Adipose tissue (tissue), 3 donors: Measurements from ENCODE around the gene MYPOP. TPM values are rescaled to one million over a fixed set of nuclear protein-coding genes. Genes with fewer than 3 reads are reported as not detected.

Experiments used
- H3K27ac ChIP-seq: one replicate; pipeline ENCODE4 v1.5.1; 2013; ENCODE audit warnings: low read depth, low read length
- WGBS, 3 donors: extraction: QIAGEN DNeasy Blood & Tissue Kit; methylation state at CpG; one replicate each; pipeline ENCODE4 v1.1.7; 2013; 5-methylcytosine and 5-hydroxymethylcytosine counted together
- polyA plus RNA-seq, 3 donors: library from polyadenylated mRNA; stranded (reverse); fragments of 200-250 nt; gene quantifications; one replicate each; pipeline ENCODE4 v1.2.3, GENCODE V29; 2013
- donor health status: healthy with polysubstance abuse.
- donor health status: Bipolar disorder and iron deficiency.
- donor health status: healthy.

MYPOP gene
- polyA plus RNA-seq, 3 donors, result 2.9 to 3.4 (median 3.4) TPM

DNA sequence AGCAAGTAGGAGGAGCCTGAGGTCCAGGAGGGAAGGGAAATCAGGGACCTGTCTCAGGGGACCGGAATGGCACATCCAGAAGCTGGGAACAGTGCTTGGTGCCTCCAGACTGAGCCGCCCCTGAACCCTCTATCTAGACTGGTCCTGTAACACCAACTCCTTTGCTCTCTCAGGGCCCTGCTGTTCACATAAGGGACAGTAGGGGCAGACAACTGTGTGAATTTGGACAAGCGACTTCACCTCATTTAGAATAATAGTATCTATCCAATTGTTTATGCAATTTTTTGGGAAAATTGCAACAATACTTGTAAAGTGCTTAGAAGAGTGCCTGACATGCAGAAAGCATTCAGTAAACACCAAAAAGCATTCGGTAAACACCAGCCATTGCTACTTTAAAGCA is 53.5 kb downstream of the MYPOP start:
- WGBS, 3 donors, result 88 to 94% (median 91%) methylated on average over 4 of the region's 4 CpGs
- no peak overlapping the region for H3K27ac ChIP-seq

DNA sequence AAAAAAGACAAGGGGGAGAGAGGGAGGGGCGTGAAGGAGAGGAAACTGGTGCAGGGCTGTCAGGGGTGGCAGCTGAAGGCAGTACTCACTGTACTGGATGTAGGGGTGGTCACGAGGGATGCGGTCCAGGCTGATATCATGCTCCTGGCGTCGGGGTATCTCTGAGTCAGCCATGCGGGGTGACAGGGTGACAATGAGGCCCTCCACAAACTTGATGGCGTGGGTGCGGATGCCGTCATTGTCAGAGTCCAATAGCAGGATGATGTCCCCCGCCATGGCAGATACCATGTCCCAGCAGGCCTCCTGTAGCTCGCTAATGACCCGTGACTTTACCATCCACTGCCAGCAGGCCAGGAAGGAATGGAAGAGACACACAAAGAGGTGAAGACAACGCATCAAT is 54.8 kb downstream of the MYPOP start:
- WGBS, 3 donors, result 93 to 96% (median 94%) methylated on average over 13 of the region's 13 CpGs
- H3K27ac ChIP-seq, result no peak overlapping the region

DNA sequence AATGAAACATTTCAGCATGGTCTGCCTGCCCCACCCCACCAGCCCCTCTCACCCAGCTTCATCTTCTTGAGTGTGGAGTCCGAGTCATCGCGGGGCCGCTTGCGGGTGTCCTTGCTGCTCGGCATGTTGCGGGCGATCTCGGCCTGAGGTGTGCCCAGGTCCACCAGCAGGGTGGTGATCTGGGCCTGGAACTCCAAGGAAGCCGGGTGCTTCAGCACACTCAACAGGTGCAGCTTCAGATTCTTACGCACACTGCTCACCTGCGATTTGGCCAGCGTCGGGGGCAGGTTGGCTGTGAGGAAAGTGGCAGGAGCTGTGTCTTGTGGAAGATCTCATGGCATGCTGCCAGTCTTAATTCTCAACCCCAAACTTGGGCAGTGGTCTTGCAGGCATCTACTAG is 60.2 kb downstream of the MYPOP start:
- 93 to 97% (median 96%) methylated on average over 14 of the region's 14 CpGs for WGBS, 3 donors
- no peak overlapping the region for H3K27ac ChIP-seq

Other genes starting within 250 kb of the MYPOP start
- gene GIPR, start 234.4 kb downstream of the MYPOP start, polyA plus RNA-seq, result 10 to 100 TPM in 1 of 3 donors, 1 to 10 TPM in 2; 5.6 to 20.2 (median 7.2) TPM
- gene SNRPD2, start 210.7 kb downstream of the MYPOP start, polyA plus RNA-seq, result 100 to 1,000 TPM; 175 to 370 (median 310) TPM
- gene QPCTL, start 209.9 kb downstream of the MYPOP start, polyA plus RNA-seq, result 1 to 10 TPM; 3.9 to 5.4 (median 4.9) TPM
- 1 to 10 TPM; 7.0 to 8.0 (median 7.3) TPM for gene FBXO46, start 171.7 kb downstream of the MYPOP start, polyA plus RNA-seq
- gene MEIOSIN, start 169.2 kb downstream of the MYPOP start, polyA plus RNA-seq, result under 1 TPM; 0.01 to 0.11 (median 0.02) TPM
- 10 to 100 TPM; 19.7 to 33.3 (median 23.3) TPM for gene SIX5, start 133.4 kb downstream of the MYPOP start, polyA plus RNA-seq
- 100 to 1,000 TPM in 1 of 3 donors, 10 to 100 TPM in 2; 36.1 to 119 (median 40.8) TPM for gene DMPK, start 120.1 kb downstream of the MYPOP start, polyA plus RNA-seq
- 10 to 100 TPM; 13.9 to 43.0 (median 35.8) TPM for gene DMWD, start 109.8 kb downstream of the MYPOP start, polyA plus RNA-seq
- under 1 TPM in 1 of 3 donors, not detected in 2; 0.03 TPM for gene RSPH6A, start 87.3 kb downstream of the MYPOP start, polyA plus RNA-seq
- gene SYMPK, start 39.5 kb downstream of the MYPOP start, polyA plus RNA-seq, result 10 to 100 TPM; 25.9 to 57.0 (median 36.8) TPM
- gene FOXA3, start 38.3 kb downstream of the MYPOP start, polyA plus RNA-seq, result 10 to 100 TPM in 1 of 3 donors, 1 to 10 TPM in 1, not detected in 1; 3.6 to 32.1 TPM
- 10 to 100 TPM in 2 of 3 donors, 1 to 10 TPM in 1; 7.7 to 13.9 (median 10.0) TPM for gene IRF2BP1, start 16.5 kb downstream of the MYPOP start, polyA plus RNA-seq
- not detected for gene NANOS2, start 12.2 kb upstream of the MYPOP start, polyA plus RNA-seq
- gene NOVA2, start 71.3 kb upstream of the MYPOP start, polyA plus RNA-seq, result 1 to 10 TPM in 2 of 3 donors, under 1 TPM in 1; 0.49 to 7.4 (median 2.8) TPM
- 1 to 10 TPM; 7.2 to 8.6 (median 7.8) TPM for gene CCDC61, start 92.9 kb upstream of the MYPOP start, polyA plus RNA-seq
- 1 to 10 TPM in 2 of 3 donors, not detected in 1; 7.6 to 8.7 TPM for gene PGLYRP1, start 120.4 kb upstream of the MYPOP start, polyA plus RNA-seq
- under 1 TPM in 1 of 3 donors, not detected in 2; 0.02 TPM for gene IGFL4, start 138.4 kb upstream of the MYPOP start, polyA plus RNA-seq
- not detected for gene IGFL3, start 222.1 kb upstream of the MYPOP start, polyA plus RNA-seq
- 1 to 10 TPM in 1 of 3 donors, under 1 TPM in 2; 0.09 to 1.1 (median 0.22) TPM for gene IGFL2, start 245.6 kb upstream of the MYPOP start, polyA plus RNA-seq